Kidney (tissue), 14 donors: Measurements from ENCODE around the gene P3H3. TPM values are rescaled to one million over a fixed set of nuclear protein-coding genes. Genes with fewer than 3 reads are reported as not detected.

Experiments
- DNase-seq, 5 donors: peaks; one replicate each; pipeline ENCODE4 v3.0.0-alpha.2; 2013 to 2020
- FAIRE-seq: peaks from 2 replicates; lab custom pipeline; 2012; peaks lifted over from hg19 to GRCh38; lab: Jason Lieb, UNC
- H3K27ac ChIP-seq, 2 donors: one replicate each; pipeline ENCODE4 v1.7.0; 2013; ENCODE audit warnings: low read depth in 2 of 2, low read length in 2 of 2, inconsistent platforms in 1 of 2
- H3K27me3 ChIP-seq: one replicate; pipeline ENCODE4 v1.7.1; 2013; ENCODE audit warnings: low read length, inconsistent platforms; ENCODE audit not compliant: control insufficient read depth, insufficient read depth
- H3K36me3 ChIP-seq, 3 donors: one replicate each; pipeline versions ENCODE4 v1.7.0 to v1.7.1; 2013; ENCODE audit warnings: low read length in 3 of 3, control low read depth in 1 of 3, inconsistent platforms in 1 of 3; ENCODE audit not compliant: insufficient read depth in 3 of 3, control insufficient read depth in 2 of 3
- H3K4me1 ChIP-seq, 3 donors: one replicate each; pipeline versions ENCODE4 v1.7.0 to v1.7.1; 2013; ENCODE audit warnings: low read length in 3 of 3, inconsistent platforms in 1 of 3, low read depth in 1 of 3; ENCODE audit not compliant: control insufficient read depth in 2 of 3, insufficient read depth in 2 of 3
- H3K4me3 ChIP-seq, 3 donors: one replicate each; pipeline versions ENCODE4 v1.7.0 to v1.8.1; 2013; ENCODE audit warnings: low read length in 3 of 3, control low read depth in 1 of 3, inconsistent platforms in 1 of 3
- H3K9ac ChIP-seq, 3 donors: one replicate each; pipeline versions ENCODE4 v1.7.0 to v1.7.1; 2013; ENCODE audit warnings: low read length in 3 of 3, control low read depth in 1 of 3, inconsistent platforms in 1 of 3
- H3K9me3 ChIP-seq, 3 donors: one replicate each; pipeline versions ENCODE4 v1.7.0 to v1.7.1; 2013; ENCODE audit warnings: low read length in 3 of 3, control low read depth in 1 of 3, inconsistent platforms in 1 of 3; ENCODE audit not compliant: control insufficient read depth in 2 of 3, insufficient read depth in 1 of 3
- intact Hi-C: fragments of 100-400 bp; cut with DNase I; formaldehyde crosslinking; loops from one replicate; pipeline ENCODE4 v1.11.1; 2022
- polyA plus RNA-seq: library from polyadenylated mRNA; stranded (reverse); fragments of 350-450 nt; fragmentation: Illumina TruSeq; extraction: RNeasy Lipid Tissue Mini Kit (QIAGEN cat#74804); gene quantifications from one replicate; pipeline ENCODE4 v1.2.3, GENCODE V29; 2014; ENCODE audit warnings: low read depth, low replicate concordance; ENCODE audit not compliant: insufficient read depth
- total RNA-seq: library from RNA; stranded (reverse); fragmentation: NEBNext Ultra II Directional; extraction: Animal tissue kit (Norgen Biotek cat#: 25700); gene quantifications from one replicate; pipeline ENCODE4 v1.2.1, GENCODE V29; 2021
- TF ChIP-seq, protein P1 (sequence below): IDR thresholded peaks from 3 replicates; pipeline ENCODE4 v1.5.1; 2012; ENCODE audit warnings: mild to moderate bottlenecking, moderate library complexity, borderline replicate concordance; ENCODE audit not compliant: insufficient read depth; ENCODE audit errors: extremely low read depth
- donor health status: control.
- donor health status: control.
- donor health status: control.
- donor health status: control.
- donor health status: control.
- donor health status: DM: yes; HTN: yes; CAD: no.
- donor health status: Normal renal cell carcinoma (clear cell type).

Gene P3H3
- total and polyA plus RNA-seq, 2 donors from 2014 or later, result 17.0 to 18.5 TPM

- Histone ChIP-seq H3K9me3 (no peaks in the 10 kb centered on the region), H3K9ac (no peak overlapping the region), H3K27ac (no peak overlapping the region), H3K4me1 (peaks cover 0 to 25% (median 3%) of the 10 kb centered on the region in 3 donors), H3K4me3 (no peak overlapping the region), H3K36me3 (no peaks in the 10 kb centered on the region), H3K27me3 (no peaks in the 10 kb centered on the region)
- peak in 2 of 5 donors; percentile 64 to 69 for DNase-seq
- intact Hi-C loops, result loop anchor here (10.0 kb wide), 1 partner anchor 69 kb away; the partner anchor contains the start of gene MLF2
- TF ChIP-seq, protein P1, sequence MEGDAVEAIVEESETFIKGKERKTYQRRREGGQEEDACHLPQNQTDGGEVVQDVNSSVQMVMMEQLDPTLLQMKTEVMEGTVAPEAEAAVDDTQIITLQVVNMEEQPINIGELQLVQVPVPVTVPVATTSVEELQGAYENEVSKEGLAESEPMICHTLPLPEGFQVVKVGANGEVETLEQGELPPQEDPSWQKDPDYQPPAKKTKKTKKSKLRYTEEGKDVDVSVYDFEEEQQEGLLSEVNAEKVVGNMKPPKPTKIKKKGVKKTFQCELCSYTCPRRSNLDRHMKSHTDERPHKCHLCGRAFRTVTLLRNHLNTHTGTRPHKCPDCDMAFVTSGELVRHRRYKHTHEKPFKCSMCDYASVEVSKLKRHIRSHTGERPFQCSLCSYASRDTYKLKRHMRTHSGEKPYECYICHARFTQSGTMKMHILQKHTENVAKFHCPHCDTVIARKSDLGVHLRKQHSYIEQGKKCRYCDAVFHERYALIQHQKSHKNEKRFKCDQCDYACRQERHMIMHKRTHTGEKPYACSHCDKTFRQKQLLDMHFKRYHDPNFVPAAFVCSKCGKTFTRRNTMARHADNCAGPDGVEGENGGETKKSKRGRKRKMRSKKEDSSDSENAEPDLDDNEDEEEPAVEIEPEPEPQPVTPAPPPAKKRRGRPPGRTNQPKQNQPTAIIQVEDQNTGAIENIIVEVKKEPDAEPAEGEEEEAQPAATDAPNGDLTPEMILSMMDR, result no peak
- FAIRE-seq, result no peak
Measured at GRCh38 chr12:6824085-6824775, 4.0 kb upstream of the P3H3 start.

DNA sequence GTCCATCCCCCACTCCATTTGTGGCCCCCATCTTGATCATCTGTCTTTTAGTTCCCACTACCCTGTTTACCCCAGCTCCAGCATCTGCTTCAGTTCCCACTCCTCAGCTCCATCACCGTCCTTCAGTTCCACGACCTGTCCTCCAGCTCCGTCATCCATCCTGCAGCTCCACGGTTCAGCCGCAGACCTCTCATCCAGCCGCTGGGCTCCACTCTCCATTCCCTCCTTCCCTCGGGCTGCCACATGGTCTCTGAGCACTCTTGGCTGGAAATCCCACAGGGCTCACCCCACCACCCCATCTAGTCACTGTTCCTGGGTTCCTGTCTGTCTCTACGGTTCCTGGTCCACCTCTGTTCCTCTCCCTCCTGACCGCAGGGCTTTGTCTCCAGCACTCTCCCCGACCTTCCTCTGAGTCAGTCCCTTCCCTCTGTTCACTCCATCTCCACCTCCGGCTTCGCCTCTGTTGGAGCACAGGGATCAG is 3.3 kb upstream of the P3H3 start:
- no peaks in the 10 kb centered on the region for H3K9me3 ChIP-seq
- FAIRE-seq (no peak), DNase-seq (no peak)
- TF ChIP-seq, protein P1, result no peak
- intact Hi-C loops, result loop anchor here (10.0 kb wide), 1 partner anchor 70 kb away; the partner anchor contains the start of gene MLF2
- H3K4me1 ChIP-seq, result peaks cover 0 to 29% (median 3%) of the 10 kb centered on the region in 3 donors
- H3K27ac ChIP-seq, result no peak overlapping the region
- no peak overlapping the region for H3K4me3 ChIP-seq
- H3K36me3 ChIP-seq, result no peaks in the 10 kb centered on the region
- H3K9ac ChIP-seq, result no peak overlapping the region
- H3K27me3 ChIP-seq, result no peaks in the 10 kb centered on the region

GRCh38 chr12:6825398-6826124 is 2.6 kb upstream of the P3H3 start:
- FAIRE-seq (no peak), DNase-seq (peak; percentile 91 to 94 (median 93))
- H3K9ac ChIP-seq, result no peak overlapping the region
- H3K27ac ChIP-seq, result no peak overlapping the region
- intact Hi-C loops, result loop anchor here (10.0 kb wide), 1 partner anchor 71 kb away; the partner anchor contains the start of gene MLF2
- H3K9me3 ChIP-seq, result no peaks in the 10 kb centered on the region
- no peaks in the 10 kb centered on the region for H3K27me3 ChIP-seq
- no peaks in the 10 kb centered on the region for H3K36me3 ChIP-seq
- peaks cover 0 to 29% (median 3%) of the 10 kb centered on the region in 3 donors for H3K4me1 ChIP-seq
- TF ChIP-seq, protein P1, result peak; percentile 88
- no peak overlapping the region for H3K4me3 ChIP-seq
